Measurements from ENCODE around the gene SH3BP2.

Gene SH3BP2

DNA sequence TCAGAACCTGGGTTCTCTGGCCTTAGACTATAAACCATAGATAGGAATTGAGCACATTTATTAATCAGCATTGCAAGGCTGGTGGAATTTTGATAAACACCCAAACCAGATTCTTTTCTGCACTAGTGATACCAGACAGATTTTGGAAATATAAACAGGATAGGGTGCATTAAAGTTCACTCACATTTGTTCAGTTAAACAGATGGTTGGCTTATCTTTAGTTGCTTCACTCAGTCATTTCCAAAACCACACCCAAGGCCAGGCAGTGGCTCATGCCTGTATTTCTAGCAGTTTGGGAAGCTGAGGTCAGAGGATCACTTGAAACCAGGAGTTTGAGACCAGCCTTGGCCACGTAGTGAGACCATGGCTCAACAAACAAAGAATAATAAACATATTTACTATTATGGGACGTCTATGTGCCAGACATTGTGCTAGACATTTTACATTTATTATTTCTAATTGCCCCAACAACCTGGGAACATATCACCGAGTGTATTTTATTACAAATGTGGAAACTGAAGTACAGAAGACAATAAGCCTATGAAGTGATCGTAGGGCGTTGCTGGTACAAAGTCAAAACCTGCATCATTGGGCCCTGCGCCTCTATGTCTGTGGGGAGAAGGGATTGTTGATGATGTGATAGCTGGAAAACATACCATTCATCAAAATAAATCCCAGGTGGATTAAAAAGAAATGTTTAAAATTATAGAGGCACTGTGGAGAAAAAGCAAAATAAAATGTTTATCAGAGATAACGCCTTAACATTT, 65.7 kb downstream of the SH3BP2 start:
- no peak for DNase-seq

- no peak for DNase-seq
These were observed 66.6 kb downstream of the SH3BP2 start for GRCh38 chr4:2859514-2859913.

DNA sequence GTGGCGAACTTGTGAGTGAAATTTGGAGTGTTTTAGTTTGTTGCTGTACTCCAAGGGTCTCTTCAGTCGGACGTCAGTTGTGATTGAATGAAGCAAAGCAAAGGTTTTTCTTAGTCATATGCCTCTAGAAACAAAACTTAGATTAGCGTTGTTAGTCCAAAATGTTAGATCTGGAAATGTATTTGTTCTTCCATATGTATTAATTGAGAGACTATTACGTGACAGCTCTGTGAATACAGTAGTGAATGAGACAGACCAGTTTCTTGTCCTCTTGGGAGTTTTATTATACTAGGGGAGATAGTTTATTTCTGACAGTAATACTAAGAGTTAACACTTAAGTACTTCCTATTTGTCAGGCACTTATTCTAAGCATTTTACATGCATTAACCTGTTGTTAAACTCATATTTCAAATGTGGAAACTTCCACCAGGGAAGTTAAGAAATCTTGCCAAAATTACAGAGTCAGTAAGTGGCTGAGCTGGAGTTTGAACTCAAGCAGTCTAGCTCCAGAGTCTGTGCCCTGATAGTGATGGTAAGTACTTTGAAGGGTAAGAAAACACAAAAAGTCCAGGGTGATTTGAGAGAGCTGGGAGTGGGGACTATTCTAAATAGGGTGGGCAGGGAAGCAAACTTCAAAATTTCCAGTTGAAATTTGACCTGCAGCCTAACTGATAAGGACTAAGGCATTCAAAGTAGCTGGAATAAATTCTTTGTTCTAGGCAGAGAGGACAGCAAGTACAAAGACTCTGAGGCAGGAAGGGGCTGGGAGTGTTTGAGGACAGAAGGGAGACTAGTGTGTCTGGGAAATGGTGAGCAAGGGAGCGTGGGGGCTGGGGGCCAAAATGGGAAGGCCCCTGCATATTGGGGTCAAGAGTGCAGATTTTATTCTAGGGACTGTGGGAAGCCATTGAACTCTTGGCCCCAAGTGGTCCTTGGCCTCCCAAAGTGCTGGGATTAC, 67.8 kb downstream of the SH3BP2 start:
- no peak for DNase-seq

DNA sequence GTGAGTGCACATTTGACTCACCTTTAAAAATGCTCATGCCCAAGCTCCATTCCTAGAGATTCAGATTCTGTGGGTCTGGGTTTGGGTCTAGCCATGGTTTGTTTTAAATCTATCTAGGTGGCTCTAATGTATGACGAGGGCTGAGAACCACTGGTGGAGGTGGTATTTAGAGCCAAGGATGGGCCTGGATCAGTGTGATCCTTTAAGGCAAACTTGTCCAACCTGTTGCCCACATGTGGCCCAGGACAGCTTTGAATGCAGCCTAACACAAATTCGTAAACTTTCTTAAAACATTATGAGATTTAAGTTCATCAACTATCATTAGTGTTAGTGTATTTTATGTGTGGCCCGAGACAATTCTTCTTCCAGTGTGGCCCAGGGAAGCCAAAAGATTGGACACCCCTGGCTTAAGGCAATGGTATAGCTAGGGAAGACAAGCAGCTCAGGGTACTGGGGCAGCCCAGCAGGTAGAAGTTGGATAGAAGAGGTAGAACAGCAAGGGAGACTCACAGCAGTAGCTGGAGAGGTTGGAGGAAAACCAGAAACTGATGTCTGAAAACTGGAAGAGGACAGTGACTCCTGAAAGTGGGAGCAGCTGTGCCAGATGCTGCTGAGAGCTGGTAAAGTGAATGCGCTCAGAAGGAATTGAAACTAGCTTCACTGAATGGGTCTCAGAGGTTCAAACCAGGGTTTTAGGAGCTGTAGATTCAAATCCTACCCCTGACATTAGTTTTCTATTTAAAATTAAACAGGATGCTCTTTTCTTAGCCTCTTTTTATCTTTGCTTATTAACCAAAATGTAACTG, 68.9 kb downstream of the SH3BP2 start:
- no peak for DNase-seq

- no peak for DNase-seq
These were observed 69.6 kb downstream of the SH3BP2 start for GRCh38 chr4:2862528-2862927.

DNA sequence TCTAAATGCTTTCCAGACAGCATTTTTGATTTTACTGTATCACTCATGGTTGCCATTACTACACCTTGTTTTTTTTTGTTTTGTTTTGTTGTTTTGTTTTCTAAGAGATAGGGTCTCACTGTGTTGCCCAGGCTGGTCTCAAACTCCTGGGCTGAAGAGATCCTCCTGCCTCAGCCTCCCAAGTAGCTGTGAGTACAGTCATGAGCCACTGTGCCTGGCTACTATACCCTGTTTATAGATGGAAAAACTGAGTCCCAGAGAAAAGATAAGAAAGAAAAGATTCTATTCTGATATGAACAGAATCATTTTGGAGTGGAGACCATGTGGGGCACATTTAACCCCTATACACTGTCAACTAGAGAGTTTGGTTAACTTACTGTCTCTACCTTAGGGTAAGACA, 70.8 kb downstream of the SH3BP2 start:
- no peak for DNase-seq

GRCh38 chr4:2865196-2865780, 72.4 kb downstream of the SH3BP2 start:
- DNase-seq: no peak

DNA sequence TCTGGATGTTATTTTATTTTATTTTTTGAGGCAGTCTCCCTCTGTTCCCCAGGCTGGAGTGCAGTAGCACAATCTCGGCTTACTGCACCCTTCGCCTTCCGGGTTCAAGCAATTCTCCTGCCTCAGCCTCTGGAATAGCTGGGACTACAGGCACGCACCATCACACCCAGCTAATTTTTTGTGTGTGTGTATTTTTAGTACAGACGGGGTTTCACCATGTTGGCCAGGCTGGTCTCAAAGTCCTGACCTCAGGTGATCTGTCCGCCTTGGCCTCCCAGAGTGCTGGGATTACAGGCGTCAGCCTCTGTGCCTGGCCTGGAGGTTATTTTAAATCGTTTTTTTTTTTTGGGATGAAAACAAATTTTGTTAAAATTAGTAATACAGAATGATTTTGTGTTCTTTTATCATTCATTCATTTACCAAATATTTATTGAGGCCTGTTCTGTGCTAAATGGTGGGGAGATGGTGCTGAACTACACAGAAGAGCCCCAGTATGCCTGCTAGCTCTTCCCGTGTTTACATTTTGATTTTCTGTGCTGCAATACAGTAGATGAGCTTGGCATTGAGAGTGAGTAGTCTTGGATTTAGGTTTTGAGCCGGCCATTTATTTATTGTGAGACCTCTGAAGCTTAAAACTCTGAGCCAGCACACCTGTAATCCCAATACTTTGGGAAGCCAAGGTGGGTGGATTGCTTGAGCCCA, 73.4 kb downstream of the SH3BP2 start:
- DNase-seq: no peak

DNA sequence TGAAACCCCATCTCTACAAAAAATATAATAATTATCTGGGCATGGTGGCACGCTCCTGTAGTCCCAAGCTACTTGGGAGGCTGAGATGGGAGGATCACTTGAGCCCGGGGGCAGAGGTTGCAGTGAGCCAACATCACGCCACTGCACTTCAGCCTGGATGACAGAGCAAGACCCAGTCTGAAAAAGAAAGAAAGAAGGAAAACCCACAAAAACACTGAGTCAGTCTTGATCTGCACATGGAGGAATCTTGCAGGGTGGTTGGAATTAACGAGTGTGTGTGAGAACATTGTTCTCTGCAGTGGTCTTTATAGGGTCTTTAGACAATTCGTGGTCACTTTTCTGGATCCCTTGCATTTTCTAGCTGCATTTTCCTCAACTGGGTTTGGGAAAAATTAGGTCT, 74.0 kb downstream of the SH3BP2 start:
- DNase-seq: no peak

GRCh38 chr4:2867758-2868491, 75.0 kb downstream of the SH3BP2 start:
- no peak for DNase-seq

DNA sequence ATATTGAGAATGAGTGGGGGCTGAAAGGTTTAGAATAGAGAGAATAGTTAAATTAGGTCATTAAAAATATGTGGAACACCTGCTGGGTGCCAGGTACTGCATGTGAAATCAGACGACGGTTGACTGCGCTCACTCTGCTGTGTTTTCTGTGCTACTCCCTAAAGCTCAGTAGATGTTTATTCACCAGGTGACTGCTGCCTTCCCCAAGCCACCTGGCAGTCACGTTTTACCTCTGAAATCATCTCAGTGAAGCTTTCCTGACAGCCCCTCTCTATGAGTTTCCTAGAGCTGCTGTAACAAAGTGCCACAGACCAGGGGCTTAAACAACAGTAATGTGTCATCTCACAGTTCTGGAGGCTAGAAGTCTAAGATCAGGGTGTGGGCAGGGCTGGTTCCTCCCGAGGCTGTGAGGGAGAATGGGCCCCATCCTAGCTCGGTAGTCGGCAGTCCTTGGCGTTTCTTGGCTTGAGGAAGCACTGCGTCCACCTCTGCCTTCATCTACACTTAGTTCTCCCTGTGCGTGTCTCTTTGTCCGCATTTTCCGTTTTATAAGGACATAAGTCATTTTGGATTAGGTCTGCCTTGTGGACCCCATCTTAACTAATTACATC, 76.1 kb downstream of the SH3BP2 start:
- DNase-seq: no peak

- no peak for DNase-seq
These were observed 76.8 kb downstream of the SH3BP2 start for GRCh38 chr4:2869659-2870058.

DNA sequence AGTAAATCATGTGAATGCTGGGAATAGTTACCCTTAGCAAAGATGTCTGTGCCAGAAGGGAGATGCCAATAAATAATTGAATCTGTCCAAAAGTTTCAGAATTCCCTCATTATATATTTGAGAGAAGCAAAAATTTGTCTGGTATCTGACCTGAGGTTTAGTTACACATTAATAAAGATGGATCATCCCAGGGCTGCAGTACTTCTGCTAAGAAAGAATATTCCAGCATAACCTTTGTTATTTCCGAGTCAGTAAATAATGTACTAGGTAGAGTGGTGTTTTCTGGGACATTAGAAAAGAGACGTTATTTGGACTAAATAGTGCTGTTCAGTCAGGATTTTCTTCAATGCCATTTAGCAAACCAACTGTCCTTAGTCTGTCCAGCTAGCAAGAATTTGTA, 77.2 kb downstream of the SH3BP2 start:
- no peak for DNase-seq

- DNase-seq: no peak
These were observed 78.6 kb downstream of the SH3BP2 start for GRCh38 chr4:2871466-2871865.

DNA sequence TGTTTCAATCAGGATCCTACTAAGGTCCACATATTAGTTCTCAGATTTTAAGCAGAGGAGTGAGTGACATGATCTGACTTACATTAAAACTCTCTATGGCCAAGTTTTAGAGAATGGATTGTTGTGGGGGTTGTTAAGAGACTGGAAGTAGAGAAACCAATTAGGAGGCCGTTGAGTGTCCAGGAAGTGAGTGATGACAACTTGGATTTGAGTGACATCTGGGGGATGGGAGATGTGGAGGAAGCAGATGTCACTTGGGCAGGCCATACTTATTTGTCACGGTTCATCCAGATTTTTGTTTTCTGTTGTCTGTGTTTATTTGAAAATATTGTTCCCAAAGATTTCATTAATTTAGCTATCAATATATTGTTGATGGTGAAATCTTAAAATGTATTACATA, 79.0 kb downstream of the SH3BP2 start:
- DNase-seq: no peak

DNA sequence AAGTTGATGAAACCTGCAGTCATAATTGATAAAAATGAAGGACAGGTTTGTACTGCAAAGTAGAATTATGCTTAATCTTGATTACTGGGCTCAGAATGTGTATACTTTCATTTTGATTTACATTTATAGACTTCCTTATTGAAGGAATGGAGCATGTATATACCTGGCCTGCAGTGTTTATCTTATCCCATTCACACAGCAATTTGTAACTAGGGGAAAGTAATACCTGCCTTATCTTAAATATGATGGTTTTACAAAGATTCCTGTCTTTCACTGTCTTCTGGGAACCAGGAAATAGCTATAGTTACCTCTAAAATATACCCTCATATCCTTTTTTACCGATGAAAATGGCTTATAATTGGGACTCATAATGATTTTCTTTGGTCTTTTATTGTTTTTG, 80.4 kb downstream of the SH3BP2 start:
- DNase-seq: no peak

DNA sequence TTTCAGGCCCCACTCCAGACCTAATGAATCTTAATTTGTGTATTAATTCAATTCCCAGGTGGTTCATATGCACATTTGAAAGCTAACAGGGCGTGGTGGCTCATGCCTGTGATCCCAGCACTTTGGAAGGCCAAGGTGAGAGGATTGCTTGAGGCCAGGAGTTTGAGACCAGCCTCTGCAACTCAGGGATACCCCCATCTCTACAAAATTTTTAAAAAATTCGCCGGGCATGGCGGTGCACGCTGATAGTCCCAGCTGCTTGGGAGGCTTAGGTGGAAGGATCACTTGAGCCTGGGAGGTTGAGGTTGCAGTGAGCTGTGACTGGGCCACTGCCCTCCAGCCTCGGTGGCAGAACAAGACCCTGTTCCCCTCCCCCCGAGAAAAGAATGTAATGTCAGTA, 82.0 kb downstream of the SH3BP2 start:
- DNase-seq: no peak

DNA sequence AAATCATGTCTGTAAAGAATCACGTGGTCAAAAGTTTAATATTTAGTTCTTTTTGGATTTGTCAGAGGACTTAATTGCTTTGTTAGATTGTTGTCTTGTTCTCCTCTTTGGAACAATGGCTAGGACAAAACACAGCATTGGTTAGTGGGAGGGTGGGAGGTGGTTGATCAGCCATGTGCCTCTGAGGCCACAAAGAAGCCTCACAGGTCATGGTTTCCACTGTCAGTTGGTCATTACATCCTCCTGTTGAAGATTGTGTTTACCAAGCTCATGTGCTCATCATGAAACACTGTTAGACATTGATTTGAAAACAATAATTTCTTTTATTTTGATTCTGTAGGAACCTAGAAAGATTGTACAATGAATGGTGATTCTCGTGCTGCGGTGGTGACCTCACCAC, 82.7 kb downstream of the SH3BP2 start:
- DNase-seq: no peak

DNA sequence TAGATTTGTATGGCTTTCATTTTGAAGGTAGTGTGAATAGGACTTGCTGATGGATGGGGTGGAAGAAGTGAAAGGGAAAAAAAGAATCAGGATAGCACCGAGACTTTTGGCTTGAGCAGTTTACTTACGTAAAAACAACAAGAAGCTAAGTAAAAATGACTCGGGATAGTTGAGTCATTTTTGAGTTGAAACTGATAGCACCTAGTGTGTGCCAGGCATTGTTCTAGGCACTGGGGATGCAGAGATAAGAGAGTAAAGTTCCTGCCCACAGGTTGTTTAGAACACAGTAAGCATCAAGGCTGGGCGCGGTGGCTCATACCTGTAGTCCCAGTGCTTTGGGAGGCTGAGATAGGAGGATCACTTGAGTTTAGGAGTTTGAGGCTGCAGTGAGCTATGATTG, 85.5 kb downstream of the SH3BP2 start:
- peak in 1 of 2 experiments; percentile 5 for DNase-seq

DNA sequence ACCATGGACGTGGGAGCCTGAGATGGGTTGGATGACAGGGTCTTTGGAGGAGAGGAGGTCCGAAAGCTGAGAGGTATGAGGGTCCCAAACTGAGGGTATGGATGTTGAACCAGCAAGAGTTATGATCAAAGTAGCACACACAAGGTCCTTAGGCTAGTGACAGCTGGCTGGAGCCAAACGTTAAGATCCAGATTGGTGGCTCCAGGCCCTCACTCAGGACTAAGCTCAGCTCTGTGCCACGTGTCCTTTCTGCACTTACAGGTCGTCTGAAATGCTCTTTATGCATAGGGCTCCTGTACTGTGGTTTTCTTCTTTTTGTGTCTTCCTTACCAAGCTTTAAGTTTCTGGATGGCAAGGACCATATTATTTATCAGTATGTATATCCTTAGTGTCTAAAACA, 86.1 kb downstream of the SH3BP2 start:
- DNase-seq: no peak

DNA sequence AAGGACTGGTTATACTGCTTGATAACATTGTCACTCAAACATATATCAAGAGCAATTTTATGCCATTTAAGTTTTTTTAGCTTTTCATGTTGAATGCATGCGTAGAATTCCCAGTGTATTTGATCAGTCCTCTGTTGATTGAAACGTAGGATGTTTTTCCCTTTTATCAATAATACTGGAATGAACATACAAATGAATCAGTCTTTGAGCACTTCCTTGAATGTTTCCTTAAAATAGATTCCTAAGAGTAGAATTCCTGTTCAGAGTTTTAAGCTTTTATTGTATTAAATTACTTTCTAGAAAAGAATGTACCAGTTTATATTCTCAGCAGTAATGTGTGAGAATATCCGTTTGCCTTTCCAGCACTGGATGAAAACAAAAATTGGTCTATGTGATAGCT, 88.5 kb downstream of the SH3BP2 start:
- DNase-seq: no peak

Measured in stimulated activated CD4-positive, alpha-beta T cell treated with anti-CD3 and anti-CD28 coated beads, Interleukin-4, amount 100 ng/mL, for 4 hours (primary cell).